ENCODE measurements around the gene SLC9A1.

- TF ChIP-seq SP1 (IDR thresholded peaks at IDR 0.05): no peak
- no peak for TF ChIP-seq LEF1 (IDR thresholded peaks at IDR 0.05; ENCODE audit: borderline replicate concordance)
- no peak for TF ChIP-seq FOXM1 (IDR thresholded peaks at IDR 0.05; ENCODE audit: borderline replicate concordance)
Observed at GRCh38 chr1:27065999-27066630, 88.8 kb downstream of the SLC9A1 start.

Measured in HEK293T (cell line).